SU-DHL-6 (cell line): ENCODE data around the gene POLD4.

ENCODE experiments used
- H2AFZ ChIP-seq: fragments of 200-600 bp; sonication (generic); 2 replicates; pipeline ENCODE4 v1.6.1; 2014; ENCODE audit warnings: low read depth, mild to moderate bottlenecking, moderate library complexity, mixed read lengths, antibody characterized with exemption, low read length; ENCODE audit not compliant: severe bottlenecking
- H3F3A ChIP-seq: fragments of 200-600 bp; shearing (Covaris generic); 2 replicates; pipeline ENCODE4 v1.6.0; 2016; ENCODE audit warnings: antibody characterized with exemption, mild to moderate bottlenecking; ENCODE audit not compliant: insufficient read depth
- H3K27ac ChIP-seq: fragments of 200-600 bp; sonication (generic); 2 replicates; pipeline ENCODE4 v1.5.1; 2016; ENCODE audit warnings: low read depth, mild to moderate bottlenecking, low read length, moderate library complexity, mixed read lengths
- H3K27me3 ChIP-seq: fragments of 200-600 bp; sonication (generic), shearing (Covaris generic); 2 replicates; pipeline ENCODE4 v1.6.0; 2014; ENCODE audit warnings: mild to moderate bottlenecking, low read length
- H3K36me3 ChIP-seq: fragments of 200-600 bp; sonication (generic); 2 replicates; pipeline ENCODE4 v1.6.1; 2014; ENCODE audit warnings: mild to moderate bottlenecking, low read length, mixed read lengths
- H3K4me2 ChIP-seq: fragments of 300-600, 200-600 bp; shearing (Covaris generic), sonication (generic); 2 replicates; pipeline ENCODE4 v1.6.0; 2014; ENCODE audit warnings: low read length, low read depth, mild to moderate bottlenecking; ENCODE audit not compliant: poor library complexity, severe bottlenecking
- H3K4me3 ChIP-seq: fragments of 200-600 bp; sonication (generic); 2 replicates; pipeline ENCODE4 v1.5.1; 2014; ENCODE audit warnings: antibody characterized with exemption, low read length, mild to moderate bottlenecking, mixed read lengths; ENCODE audit not compliant: insufficient read depth, poor library complexity, severe bottlenecking
- H3K79me2 ChIP-seq: fragments of 200-600 bp; sonication (generic); 2 replicates; pipeline ENCODE4 v1.6.1; 2014; ENCODE audit warnings: mild to moderate bottlenecking, low read length, moderate library complexity; ENCODE audit not compliant: insufficient read depth
- H3K9ac ChIP-seq: fragments of 200-600 bp; sonication (generic); 2 replicates; pipeline ENCODE4 v1.7.0; 2014; ENCODE audit warnings: mild to moderate bottlenecking, low read length
- H3K9me2 ChIP-seq: fragments of 200-600 bp; sonication (generic); replicated peaks from 2 replicates; pipeline ENCODE4 v1.6.1; 2014; ENCODE audit warnings: low read length; ENCODE audit not compliant: insufficient read depth
- H3K9me3 ChIP-seq: fragments of 200-600 bp; sonication (generic); 2 replicates; pipeline ENCODE4 v1.6.1; 2014; ENCODE audit warnings: low read length, mixed read lengths; ENCODE audit not compliant: insufficient read depth
- H4K20me1 ChIP-seq: fragments of 200-600 bp; sonication (generic); 2 replicates; pipeline ENCODE4 v1.6.1; 2014; ENCODE audit warnings: low read depth, mild to moderate bottlenecking, antibody characterized with exemption, low read length, moderate library complexity, mixed read lengths
- CTCF ChIP-seq: fragments of 200-600 bp; sonication (generic); IDR thresholded peaks from one replicate; pipeline ENCODE4 v1.5.1; 2017; ENCODE audit warnings: antibody characterized with exemption, mild to moderate bottlenecking, low read length, moderate library complexity; ENCODE audit not compliant: insufficient read depth, poor library complexity, severe bottlenecking
- EZH2phosphoT487 ChIP-seq: fragments of 200-600 bp; sonication (generic), shearing (Covaris generic); conservative IDR thresholded peaks from 2 replicates; pipeline ENCODE4 v1.6.1; 2018; ENCODE audit warnings: mild to moderate bottlenecking, antibody characterized with exemption, low read length, moderate library complexity, mixed read lengths

Gene POLD4

GRCh38 chr11:67314218-67314617 is 39.1 kb downstream of the POLD4 start:
- Histone ChIP-seq H2AFZ (no peak overlapping the region), H3K27ac (no peak overlapping the region), H3K27me3 (no peaks in the 10 kb centered on the region), H3K9me2 (no peaks in the 10 kb centered on the region), H3K36me3 (no peaks in the 10 kb centered on the region), H3K9me3 (no peaks in the 10 kb centered on the region), H3K79me2 (no peaks in the 10 kb centered on the region), H3K4me2 (no peak overlapping the region), H4K20me1 (no peaks in the 10 kb centered on the region), H3K4me3 (no peak overlapping the region), H3F3A (peaks cover 5% of the 10 kb centered on the region; the same call in 1 of the 2 replicates), H3K9ac (no peak overlapping the region)
- TF ChIP-seq EZH2phosphoT487 (no peak), CTCF (no peak)

GRCh38 chr11:67313125-67313890 is 40.0 kb downstream of the POLD4 start:
- no peak for TF ChIP-seq CTCF
- no peak for TF ChIP-seq EZH2phosphoT487
- no peaks in the 10 kb centered on the region for H4K20me1 ChIP-seq
- no peak overlapping the region for H3K4me2 ChIP-seq
- no peaks in the 10 kb centered on the region for H3K9me3 ChIP-seq
- no peaks in the 10 kb centered on the region for H3K79me2 ChIP-seq
- H3F3A ChIP-seq, result peaks cover 5% of the 10 kb centered on the region; the same call in 1 of the 2 replicates
- no peaks in the 10 kb centered on the region for H3K36me3 ChIP-seq
- H2AFZ ChIP-seq, result no peak overlapping the region
- H3K9me2 ChIP-seq, result no peaks in the 10 kb centered on the region
- H3K27ac ChIP-seq, result no peak overlapping the region
- no peaks in the 10 kb centered on the region for H3K27me3 ChIP-seq
- no peak overlapping the region for H3K4me3 ChIP-seq
- H3K9ac ChIP-seq, result no peak overlapping the region

- H3K9me2 ChIP-seq, result no peaks in the 10 kb centered on the region
- no peak overlapping the region for H3K27ac ChIP-seq
- H4K20me1 ChIP-seq, result no peaks in the 10 kb centered on the region
- H3K27me3 ChIP-seq, result no peaks in the 10 kb centered on the region
- no peaks in the 10 kb centered on the region for H3K79me2 ChIP-seq
- H3K9me3 ChIP-seq, result no peaks in the 10 kb centered on the region
- TF ChIP-seq CTCF, result no peak
- no peak for TF ChIP-seq EZH2phosphoT487
- H2AFZ ChIP-seq, result no peak overlapping the region
- H3K4me3 ChIP-seq, result no peak overlapping the region
- no peak overlapping the region for H3K4me2 ChIP-seq
- H3F3A ChIP-seq, result peaks cover 5% of the 10 kb centered on the region; the same call in 1 of the 2 replicates
- H3K36me3 ChIP-seq, result no peaks in the 10 kb centered on the region
- H3K9ac ChIP-seq, result no peak overlapping the region
These were observed 40.9 kb downstream of the POLD4 start for GRCh38 chr11:67312187-67313021.
